GM19397 (cell line): ENCODE data around the gene RABL2A.
"Not testable (repeated sequence)": the region's sequence is repeated elsewhere in the genome, so short reads cannot be mapped to it uniquely, and the experiment has no call there.

Source experiments
- ATAC-seq: cut with Tn5 transposase; IDR thresholded peaks from one replicate; pipeline ENCODE4 v1.9.1; 2021; ENCODE audit warnings: mild to moderate bottlenecking, moderate library complexity; ENCODE audit not compliant: unreplicated experiment

The RABL2A gene

DNA sequence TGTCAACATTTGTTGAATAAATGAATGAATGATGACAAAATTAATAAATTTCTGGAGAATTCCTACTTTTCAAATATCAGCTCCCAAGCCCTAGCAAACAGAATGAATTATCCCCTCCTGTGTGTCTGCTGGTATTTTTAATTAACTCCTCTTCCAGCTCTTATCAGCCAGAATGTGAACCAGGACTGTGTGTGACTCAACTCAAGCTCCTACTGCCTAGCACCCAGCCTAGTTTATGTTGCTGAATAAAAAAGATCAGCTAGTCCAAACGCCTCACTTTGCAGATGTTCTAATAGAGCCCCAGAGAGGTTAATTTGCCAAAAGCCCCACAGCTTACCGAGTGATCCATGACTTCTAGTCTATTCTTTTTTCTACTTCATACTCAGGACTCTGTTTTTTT, 50.3 kb downstream of the RABL2A start:
- no peak for ATAC-seq

DNA sequence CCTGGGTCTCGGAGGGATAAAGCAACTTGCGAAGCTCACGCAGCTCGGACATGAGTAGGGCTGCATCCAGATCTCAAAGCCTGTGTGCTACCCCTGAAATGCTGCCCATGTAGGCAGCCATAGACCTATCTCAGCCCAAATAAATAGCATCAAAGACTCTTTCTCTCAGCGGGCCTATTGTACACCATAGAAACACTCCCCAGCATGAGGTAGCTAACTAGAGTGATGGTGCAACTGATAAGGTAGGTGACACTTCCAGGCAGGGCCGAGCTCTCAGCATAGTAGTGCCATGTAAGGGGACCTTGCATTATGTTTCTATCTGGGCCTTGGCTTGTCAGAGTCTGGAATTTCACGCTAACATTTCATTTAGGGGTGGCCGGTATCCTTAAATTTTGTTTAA, 52.4 kb downstream of the RABL2A start:
- no peak for ATAC-seq

DNA sequence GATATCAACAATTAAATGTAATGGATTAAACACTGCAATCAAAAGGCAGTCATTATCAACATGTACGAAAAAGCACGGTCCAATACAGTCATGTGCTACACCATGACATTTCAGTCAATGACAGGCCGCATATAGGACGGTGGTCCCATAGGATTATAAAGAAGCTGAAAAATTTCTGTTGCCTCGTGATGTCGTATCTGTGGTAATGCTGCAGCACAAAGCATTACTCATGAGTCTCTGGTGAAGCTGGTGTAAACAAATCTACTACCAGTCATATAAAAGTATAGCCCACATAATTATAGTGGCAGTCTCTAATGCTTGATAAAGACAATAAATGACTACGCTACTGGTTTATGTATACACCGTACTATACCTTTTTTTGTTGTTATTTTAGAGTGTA, 58.4 kb downstream of the RABL2A start:
- no peak for ATAC-seq

DNA sequence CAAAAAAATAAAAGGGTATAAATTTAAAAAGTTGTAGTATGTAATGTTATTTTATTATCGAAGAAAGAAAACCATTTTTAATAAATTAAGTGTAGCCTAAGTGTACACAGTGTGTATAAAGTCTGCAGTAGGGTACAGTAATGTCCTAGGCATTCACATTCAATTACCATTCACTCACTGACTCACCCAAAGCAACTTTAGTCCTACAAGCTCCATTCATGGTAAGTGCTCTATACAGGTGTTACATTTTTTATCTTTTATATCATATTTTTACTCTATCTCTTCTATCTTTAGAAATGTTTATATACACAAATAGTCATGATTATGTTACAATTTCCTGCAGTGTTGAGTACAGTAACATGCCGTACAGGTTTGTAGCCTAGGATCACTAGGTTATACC, 59.5 kb downstream of the RABL2A start:
- no peak for ATAC-seq

DNA sequence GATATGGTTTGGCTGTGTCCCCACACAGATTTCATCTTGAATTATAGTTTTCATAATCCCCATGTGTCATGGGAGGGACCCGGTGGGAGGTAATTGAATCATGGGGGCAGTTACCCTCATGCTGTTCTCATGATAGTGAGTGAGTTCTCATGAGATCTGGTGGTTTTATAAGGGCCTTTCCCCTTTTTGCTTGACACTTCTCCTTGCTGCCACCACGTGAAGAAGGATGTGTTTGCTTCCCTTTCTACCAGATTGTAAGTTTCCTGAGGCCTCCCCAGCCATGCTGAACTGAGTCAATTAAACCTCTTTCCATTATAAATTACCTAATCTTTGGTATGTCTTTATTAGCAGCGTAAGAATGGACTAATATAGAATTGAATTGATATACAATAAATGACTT, 63.8 kb downstream of the RABL2A start:
- ATAC-seq = not testable (repeated sequence)
